Neural cell (in vitro differentiated cells): ENCODE data around the gene TYROBP.

Experiments
- EZH2 ChIP-seq: fragments of 200-600, 300-800 bp; shearing (Covaris generic), sonication (generic); IDR thresholded peaks from 2 replicates; pipeline ENCODE4 v1.6.1; 2014; ENCODE audit warnings: antibody characterized with exemption, low read length, borderline replicate concordance, mild to moderate bottlenecking; ENCODE audit not compliant: insufficient read depth, poor library complexity, severe bottlenecking
- POLR2AphosphoS5 ChIP-seq: IDR thresholded peaks from 2 replicates; pipeline ENCODE4 v1.6.1; 2012
- TF ChIP-seq, protein P1 (sequence below): fragments of 450-650 bp; IDR thresholded peaks from 2 replicates; pipeline ENCODE4 v1.5.1; 2014; ENCODE audit warnings: antibody characterized with exemption, mild to moderate bottlenecking, moderate library complexity; ENCODE audit not compliant: poor library complexity, severe bottlenecking

DNA sequence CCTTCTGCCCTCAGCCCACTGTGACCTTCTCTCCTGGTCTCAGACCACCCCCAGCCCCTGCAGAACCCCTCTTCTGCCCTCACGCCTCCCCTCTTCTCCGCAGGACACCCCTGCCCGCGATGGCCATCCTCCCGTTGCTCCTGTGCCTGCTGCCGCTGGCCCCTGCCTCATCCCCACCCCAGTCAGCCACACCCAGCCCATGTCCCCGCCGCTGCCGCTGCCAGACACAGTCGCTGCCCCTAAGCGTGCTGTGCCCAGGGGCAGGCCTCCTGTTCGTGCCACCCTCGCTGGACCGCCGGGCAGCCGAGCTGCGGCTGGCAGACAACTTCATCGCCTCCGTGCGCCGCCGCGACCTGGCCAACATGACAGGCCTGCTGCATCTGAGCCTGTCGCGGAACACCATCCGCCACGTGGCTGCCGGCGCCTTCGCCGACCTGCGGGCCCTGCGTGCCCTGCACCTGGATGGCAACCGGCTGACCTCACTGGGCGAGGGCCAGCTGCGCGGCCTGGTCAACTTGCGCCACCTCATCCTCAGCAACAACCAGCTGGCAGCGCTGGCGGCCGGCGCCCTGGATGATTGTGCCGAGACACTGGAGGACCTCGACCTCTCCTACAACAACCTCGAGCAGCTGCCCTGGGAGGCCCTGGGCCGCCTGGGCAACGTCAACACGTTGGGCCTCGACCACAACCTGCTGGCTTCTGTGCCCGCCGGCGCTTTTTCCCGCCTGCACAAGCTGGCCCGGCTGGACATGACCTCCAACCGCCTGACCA is 31.4 kb upstream of the TYROBP start:
- TF ChIP-seq, protein P1, sequence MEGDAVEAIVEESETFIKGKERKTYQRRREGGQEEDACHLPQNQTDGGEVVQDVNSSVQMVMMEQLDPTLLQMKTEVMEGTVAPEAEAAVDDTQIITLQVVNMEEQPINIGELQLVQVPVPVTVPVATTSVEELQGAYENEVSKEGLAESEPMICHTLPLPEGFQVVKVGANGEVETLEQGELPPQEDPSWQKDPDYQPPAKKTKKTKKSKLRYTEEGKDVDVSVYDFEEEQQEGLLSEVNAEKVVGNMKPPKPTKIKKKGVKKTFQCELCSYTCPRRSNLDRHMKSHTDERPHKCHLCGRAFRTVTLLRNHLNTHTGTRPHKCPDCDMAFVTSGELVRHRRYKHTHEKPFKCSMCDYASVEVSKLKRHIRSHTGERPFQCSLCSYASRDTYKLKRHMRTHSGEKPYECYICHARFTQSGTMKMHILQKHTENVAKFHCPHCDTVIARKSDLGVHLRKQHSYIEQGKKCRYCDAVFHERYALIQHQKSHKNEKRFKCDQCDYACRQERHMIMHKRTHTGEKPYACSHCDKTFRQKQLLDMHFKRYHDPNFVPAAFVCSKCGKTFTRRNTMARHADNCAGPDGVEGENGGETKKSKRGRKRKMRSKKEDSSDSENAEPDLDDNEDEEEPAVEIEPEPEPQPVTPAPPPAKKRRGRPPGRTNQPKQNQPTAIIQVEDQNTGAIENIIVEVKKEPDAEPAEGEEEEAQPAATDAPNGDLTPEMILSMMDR = no peak
- no peak for TF ChIP-seq POLR2AphosphoS5
- TF ChIP-seq EZH2 = no peak
